C4-2B (cell line): ENCODE data around the gene WDR77.

Source experiments
- ZFX ChIP-seq: fragments of 450-650 bp; IDR thresholded peaks from 2 replicates; pipeline ENCODE4 v1.6.1; 2017
- TF ChIP-seq, protein P1 (sequence below): fragments of 450-650 bp; conservative IDR thresholded peaks from 2 replicates; pipeline ENCODE4 v1.5.1; 2017; ENCODE audit warnings: mild to moderate bottlenecking

DNA sequence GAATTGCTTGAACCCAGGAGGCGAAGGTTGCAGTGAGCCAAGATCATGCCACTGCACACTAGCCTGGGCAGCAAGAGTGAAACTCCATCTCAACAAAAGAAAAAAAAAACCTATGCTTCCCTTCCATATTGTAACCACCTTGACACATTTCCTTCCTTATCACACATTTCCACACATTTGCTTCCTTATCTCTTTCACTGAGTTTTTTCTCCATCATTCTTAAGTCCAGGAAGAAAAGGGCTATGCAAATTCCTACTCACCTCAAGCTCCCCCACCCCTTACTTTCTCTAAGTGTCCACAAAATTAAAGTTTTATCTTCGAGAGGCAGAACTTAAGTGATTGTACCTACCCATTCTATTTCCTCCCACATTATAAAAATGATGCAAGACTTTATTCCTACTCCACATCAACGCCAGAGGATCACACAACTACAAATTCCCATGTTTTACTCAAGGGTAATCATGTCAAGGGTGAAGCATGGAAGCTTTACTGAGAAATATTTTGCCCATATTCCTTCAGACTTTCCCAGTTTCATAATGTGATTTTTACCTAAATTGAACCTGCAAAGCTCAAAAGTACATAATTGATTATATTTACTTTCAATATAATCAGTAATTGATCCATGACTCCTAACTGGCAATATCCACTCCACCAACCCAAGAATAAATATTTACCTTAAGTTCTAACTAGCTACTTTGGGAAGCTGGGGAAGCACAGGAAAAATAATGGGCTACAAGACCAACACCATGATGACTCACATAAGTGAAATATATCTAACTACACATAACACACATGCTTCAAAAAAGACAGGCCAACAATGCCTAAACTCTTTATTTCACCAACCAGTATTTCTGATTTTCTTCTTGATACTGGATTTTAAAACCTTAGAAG is 9.3 kb downstream of the WDR77 start:
- TF ChIP-seq, protein P1, sequence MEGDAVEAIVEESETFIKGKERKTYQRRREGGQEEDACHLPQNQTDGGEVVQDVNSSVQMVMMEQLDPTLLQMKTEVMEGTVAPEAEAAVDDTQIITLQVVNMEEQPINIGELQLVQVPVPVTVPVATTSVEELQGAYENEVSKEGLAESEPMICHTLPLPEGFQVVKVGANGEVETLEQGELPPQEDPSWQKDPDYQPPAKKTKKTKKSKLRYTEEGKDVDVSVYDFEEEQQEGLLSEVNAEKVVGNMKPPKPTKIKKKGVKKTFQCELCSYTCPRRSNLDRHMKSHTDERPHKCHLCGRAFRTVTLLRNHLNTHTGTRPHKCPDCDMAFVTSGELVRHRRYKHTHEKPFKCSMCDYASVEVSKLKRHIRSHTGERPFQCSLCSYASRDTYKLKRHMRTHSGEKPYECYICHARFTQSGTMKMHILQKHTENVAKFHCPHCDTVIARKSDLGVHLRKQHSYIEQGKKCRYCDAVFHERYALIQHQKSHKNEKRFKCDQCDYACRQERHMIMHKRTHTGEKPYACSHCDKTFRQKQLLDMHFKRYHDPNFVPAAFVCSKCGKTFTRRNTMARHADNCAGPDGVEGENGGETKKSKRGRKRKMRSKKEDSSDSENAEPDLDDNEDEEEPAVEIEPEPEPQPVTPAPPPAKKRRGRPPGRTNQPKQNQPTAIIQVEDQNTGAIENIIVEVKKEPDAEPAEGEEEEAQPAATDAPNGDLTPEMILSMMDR: no peak
- no peak for TF ChIP-seq ZFX
